GM10248 (cell line): Measurements from ENCODE around the gene PEPD.

Experiments used
- CTCF ChIA-PET: fragments of 300-600 bp; sonication (Branson Sonifier 250); formaldehyde crosslinking; extraction: SDS; loops from one replicate; lab custom pipeline; 2021; ENCODE audit warnings: antibody characterized with exemption; lab: Yijun Ruan, JAX
- POLR2A ChIA-PET: fragments of 350-650 bp; sonication (Branson Sonifier 250); formaldehyde crosslinking; extraction: SDS; loops from one replicate; lab custom pipeline; 2020; ENCODE audit warnings: antibody characterized with exemption; lab: Yijun Ruan, JAX
- DNase-seq: peaks from one replicate; pipeline ENCODE4 v3.0.0; 2012; ENCODE audit errors: extremely low spot score
- TF ChIP-seq, protein P1 (sequence below): IDR thresholded peaks from 2 replicates; pipeline ENCODE4 v1.5.1; 2012; ENCODE audit warnings: mild to moderate bottlenecking, low read depth; ENCODE audit errors: extremely low read depth, missing control alignments, control extremely low read depth

PEPD gene

DNA sequence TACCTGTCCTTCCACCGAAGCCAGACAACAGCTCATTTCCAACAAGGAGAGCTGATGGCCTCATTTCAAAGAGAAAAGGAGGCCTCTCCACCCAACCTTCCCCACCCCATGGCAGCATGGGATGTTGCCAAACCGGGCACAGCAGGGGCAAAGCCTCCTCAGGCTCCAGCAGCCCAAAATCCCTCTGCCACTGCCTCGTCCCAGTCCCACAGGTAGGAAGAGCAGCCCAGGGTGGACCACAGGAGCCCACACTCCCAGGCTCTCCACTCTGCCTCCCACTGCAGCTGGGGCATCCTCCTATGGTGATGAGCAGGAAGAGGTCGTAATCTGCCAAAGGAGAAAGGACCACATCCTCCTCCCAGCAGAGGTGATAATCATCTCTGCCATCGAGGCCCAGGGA lies 50.9 kb downstream of the PEPD start:
- CTCF ChIA-PET = no interaction called here
- POLR2A ChIA-PET = no interaction called here

DNA sequence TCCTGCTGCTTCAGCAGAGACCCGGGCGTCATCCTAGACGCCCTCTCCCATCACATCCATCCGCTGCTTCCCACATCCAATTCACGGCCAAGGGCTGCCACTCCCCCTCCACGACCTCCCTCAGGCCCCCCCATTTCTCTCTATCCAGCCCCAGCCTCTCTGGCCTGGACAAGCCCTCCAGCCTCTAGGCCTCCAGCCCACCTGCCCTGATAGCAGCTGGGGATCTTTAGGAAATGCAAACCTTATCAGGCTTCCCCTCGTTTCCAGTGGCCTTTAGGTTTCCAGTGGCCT lies 51.6 kb downstream of the PEPD start:
- CTCF ChIA-PET = no interaction called here
- TF ChIP-seq, protein P1, sequence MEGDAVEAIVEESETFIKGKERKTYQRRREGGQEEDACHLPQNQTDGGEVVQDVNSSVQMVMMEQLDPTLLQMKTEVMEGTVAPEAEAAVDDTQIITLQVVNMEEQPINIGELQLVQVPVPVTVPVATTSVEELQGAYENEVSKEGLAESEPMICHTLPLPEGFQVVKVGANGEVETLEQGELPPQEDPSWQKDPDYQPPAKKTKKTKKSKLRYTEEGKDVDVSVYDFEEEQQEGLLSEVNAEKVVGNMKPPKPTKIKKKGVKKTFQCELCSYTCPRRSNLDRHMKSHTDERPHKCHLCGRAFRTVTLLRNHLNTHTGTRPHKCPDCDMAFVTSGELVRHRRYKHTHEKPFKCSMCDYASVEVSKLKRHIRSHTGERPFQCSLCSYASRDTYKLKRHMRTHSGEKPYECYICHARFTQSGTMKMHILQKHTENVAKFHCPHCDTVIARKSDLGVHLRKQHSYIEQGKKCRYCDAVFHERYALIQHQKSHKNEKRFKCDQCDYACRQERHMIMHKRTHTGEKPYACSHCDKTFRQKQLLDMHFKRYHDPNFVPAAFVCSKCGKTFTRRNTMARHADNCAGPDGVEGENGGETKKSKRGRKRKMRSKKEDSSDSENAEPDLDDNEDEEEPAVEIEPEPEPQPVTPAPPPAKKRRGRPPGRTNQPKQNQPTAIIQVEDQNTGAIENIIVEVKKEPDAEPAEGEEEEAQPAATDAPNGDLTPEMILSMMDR = no peak
- POLR2A ChIA-PET = no interaction called here
- DNase-seq = no peak

More for the DNA sequence above, 50.9 kb downstream of the PEPD start:
- DNase-seq = no peak
- TF ChIP-seq, protein P1 = no peak

DNA sequence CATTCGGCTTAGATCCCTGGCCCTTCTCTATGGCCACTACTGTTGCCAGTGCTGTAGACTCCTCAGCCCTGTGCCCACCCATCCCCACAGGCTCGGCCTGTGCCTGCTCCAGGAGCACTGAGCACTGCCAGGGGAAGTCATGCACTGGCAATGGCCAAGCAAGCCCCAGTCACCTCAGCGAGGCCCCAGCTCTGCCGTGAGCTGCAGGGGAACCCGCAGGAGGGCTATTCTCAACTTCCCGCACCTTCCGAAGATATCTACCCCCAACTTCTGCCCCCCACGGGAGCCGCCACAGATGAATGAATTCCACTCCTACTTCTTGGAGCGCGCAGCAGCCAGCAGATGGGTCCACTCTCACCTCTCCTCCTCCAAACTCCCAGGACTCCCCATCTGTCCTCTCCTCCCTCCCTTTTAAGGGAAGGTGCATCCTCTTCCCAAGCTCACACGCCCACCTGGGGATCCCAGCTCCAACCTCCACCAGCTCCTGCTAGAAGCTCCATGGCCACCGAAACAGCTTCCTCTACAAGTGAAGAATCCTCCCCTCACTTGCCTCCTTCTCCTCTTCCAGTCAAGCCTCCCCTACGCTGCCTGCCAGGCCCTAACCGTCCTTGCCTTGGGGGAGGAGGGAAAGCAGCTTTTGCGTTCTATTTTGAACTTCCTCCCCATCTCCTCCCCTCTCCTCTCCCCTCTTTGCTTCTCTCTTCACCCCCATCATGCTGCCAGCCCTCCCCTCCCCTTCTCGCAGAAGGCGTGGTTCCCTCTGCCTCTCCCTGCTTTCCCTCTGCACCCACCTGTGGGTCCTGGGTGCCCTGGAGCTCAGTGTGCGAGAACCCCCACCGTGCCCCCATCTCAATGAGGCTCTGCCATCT lies 52.2 kb downstream of the PEPD start:
- ChIA-PET CTCF (no interaction called here), POLR2A (no interaction called here)
- TF ChIP-seq, protein P1 = no peak
- DNase-seq = no peak

DNA sequence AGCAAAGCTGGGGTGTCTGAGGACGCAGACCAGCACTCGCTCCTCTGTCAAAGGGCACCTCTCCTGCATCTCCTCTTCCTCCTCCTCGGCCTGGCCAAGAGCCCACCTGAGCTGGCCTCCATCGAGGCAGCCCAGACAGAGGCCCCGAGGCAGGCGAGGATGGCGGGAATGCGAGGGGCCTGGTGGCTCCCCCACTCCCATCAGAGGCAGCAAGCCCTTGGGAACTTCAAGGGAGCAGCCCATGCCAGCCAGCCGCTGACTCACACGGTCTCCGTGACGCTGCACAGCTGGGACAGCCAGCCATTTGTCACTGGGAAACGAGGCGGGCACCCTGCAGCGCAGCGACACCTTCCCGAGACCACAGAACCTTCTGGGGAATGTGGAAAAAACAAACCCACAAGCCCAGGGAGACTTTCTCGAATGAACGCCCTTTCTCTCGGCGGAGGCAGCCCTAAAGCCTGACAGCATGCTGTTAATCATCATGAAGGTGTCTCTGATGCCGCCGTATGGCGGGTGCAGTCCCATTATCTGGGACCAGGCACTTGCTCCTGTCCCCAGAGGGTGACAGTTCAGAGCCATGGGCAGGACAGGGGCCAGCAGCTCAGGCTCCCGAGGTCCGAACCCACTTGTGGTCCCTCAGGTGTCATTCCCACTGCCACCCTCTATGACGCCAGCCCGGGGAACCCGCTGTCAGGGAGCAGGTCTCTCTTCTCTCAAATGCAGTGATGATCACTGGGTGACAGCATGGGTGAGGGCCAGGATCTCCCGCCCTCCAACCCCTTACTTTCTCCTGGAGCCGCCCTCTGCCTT lies 53.0 kb downstream of the PEPD start:
- POLR2A ChIA-PET = no interaction called here
- TF ChIP-seq, protein P1 = no peak
- DNase-seq = no peak
- CTCF ChIA-PET = no interaction called here

DNA sequence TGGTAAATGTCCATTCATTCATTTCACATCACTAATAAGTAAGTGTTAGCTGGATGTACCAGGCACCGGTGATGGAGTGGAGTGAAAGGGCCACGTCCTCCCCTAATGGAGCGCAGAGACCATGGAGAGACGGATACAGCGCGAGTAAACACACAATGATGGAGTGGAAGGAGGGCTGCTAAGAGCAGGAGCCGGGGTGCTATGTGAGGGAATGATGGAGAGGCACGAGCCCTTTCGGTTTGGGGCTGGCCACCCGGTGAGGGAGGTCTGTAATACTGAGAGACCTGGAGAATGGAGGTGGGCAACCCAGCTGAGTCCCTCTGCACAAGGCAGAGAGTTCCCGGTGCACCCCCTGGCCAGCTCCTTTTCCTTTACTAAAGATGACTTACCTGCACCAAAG lies 53.7 kb downstream of the PEPD start:
- DNase-seq = no peak
- TF ChIP-seq, protein P1 = no peak
- ChIA-PET POLR2A (no interaction called here), CTCF (no interaction called here)

DNA sequence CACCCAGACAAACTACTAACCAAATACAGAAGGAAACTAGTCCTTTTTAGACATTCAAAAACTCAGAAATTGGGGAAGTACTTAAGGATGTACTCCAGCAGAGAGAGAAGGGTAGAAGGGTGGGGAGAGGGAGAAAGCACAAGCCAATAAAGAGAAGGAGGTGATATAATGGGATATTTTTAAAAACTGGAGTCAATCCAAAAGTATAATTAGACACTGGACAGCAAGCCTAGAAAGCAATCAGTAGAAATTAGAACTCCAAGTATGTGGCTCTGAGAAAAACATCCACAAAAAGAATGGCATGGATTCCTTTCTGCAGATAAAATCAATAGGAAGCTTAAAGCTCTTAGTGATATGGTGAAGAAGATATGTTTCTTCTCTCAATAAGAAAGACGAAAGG lies 55.8 kb downstream of the PEPD start:
- CTCF ChIA-PET = interaction anchor here (1.7 kb wide), 1 partner anchor 35 kb away, joined by 3 read pairs; no protein-coding TSS in a partner anchor
- no peak for DNase-seq
- TF ChIP-seq, protein P1 = no peak
- POLR2A ChIA-PET = no interaction called here
